ENCODE data around the gene CCDC89.

CCDC89 gene

DNA sequence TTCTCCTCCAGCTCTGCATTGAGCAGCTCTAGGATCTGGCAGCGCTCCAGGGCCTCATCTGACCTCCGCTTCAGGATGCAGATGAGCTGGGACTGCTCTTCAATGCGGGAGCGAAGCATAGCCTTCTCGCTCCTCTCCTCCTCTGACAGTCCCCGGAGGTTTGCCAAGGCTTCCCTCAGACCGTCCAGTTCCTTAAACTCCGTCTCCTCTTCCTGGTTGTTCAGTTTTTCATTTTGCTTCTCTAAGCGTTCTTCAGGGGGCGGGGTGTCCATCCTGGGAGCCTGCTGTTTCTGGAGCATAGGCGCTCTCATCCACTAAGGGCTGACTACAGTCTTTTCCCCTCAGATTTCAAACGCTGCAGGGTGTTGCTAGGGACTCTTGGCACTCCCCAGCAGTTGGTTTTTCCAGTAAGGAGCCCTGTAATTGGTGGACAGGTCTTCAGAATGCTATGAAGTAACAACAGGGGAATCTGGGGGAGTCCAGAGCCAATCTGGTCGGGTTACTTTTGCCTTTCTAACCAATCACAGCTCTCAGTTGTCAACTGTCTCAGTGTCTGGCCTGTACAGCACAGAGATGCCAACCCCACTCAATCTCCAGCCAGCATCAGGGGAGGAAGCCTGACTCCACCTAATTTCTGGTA is at the start of gene CCDC89:
CCDC89 (minus strand) TSS at position 376 of the 640 bp plus-strand sequence; CDS start at position 311, 65 bp downstream.
- no peak for DNase-seq (ENCODE audit: low read depth in 1 of 2, low spot score in 1 of 2)

DNA sequence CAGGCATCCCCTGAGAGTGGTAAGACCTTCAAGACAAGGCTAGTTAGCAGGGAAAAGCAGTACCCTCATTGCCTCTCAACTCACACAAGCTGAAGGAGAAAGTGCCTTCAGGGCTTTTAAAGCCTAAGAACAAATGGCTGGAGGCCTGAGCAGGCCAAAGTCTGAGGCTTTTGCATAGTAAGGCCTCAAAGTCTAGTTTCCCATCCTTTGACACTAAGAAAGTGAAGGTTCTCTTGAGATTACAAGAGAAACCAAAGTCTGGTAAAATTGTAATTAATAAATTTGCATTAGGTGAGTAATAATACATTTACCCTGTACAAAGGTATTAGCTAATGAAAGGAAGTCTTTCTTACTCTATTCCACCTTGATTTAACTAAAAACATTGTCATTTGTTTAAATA is 47.0 kb upstream of the CCDC89 start:
- DNase-seq (ENCODE audit: low read depth in 1 of 2, low spot score in 1 of 2), result no peak

DNA sequence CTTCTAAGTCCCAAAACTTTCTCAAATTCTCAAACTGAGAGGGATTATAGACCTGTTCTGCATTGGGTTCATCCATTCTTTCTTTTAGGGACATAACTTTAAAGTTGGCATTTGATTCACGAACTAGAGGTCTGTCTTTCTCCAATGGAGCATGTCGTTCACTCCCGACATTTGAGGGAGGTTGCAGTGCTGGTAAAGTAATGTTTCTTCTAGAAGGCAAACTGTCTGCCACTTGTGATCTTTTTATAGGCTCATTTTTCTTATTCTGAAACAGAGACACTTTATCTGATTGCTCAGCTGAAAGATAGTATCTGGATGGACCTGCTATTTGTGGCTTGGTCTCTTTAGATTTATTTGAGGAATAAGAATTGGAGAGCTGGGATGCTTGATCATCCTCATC is 40.4 kb upstream of the CCDC89 start:
- DNase-seq (ENCODE audit: low read depth in 1 of 2, low spot score in 1 of 2), result no peak

- no peak for DNase-seq (ENCODE audit: low read depth in 1 of 2, low spot score in 1 of 2)
Observed at GRCh38 chr11:85725510-85726258, 39.7 kb upstream of the CCDC89 start.

DNA sequence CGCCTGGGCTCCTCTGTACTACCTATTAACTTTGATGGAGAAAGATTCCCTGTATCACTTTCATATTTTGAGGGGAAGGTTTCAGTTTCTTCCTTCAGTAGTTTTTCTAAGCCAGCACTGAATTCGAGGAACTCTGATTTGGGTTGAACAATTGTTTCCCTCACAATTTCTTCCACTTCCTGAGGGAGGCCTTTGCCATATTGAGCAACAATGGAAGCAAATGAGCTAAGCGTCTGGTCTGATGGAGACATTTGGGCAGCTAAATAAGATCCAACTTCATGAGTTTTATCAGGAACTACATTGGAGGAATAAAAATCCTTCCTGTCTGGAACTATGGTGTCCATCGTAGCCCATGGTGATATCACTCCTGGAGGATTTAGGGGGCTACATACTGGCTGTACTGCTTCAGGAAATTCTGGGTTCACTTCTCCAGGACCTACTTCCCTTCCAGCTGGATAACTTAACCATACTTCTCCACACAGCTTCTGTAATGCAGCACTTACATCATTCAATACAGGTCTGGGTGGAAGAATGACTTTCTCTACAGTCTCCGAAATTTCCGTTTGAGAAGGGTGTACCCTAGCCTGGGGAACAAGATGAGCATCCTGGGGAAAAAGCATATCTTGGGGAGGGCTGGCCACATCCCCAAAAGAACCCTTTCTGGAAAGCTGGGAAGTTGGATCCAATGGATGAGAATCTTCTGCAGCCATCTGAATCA is 38.9 kb upstream of the CCDC89 start:
- DNase-seq (ENCODE audit: low read depth in 1 of 2, low spot score in 1 of 2), result no peak

DNA sequence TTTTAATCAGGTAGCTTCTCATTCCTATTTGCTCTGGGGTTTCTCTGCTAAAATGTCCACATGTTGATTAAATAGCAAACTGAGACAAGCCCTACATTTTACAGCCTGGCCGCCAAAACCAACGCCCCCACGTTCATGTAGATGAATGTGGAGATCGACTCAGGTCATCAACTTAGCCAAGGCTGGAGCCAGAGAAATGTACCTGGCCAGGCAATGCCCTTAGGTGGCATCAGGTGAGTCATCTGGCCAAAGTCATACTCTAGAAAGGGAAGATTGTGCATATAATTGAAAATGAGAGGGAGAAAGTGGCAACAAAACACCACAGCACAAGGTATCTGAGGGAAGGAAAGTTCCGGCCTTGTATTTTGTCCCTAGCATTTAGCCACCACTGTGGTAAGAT is 37.1 kb upstream of the CCDC89 start:
- DNase-seq (ENCODE audit: low read depth in 1 of 2, low spot score in 1 of 2), result no peak

- no peak for DNase-seq (ENCODE audit: low read depth in 1 of 2, low spot score in 1 of 2)
Observed at GRCh38 chr11:85721191-85721590, 35.2 kb upstream of the CCDC89 start.

DNA sequence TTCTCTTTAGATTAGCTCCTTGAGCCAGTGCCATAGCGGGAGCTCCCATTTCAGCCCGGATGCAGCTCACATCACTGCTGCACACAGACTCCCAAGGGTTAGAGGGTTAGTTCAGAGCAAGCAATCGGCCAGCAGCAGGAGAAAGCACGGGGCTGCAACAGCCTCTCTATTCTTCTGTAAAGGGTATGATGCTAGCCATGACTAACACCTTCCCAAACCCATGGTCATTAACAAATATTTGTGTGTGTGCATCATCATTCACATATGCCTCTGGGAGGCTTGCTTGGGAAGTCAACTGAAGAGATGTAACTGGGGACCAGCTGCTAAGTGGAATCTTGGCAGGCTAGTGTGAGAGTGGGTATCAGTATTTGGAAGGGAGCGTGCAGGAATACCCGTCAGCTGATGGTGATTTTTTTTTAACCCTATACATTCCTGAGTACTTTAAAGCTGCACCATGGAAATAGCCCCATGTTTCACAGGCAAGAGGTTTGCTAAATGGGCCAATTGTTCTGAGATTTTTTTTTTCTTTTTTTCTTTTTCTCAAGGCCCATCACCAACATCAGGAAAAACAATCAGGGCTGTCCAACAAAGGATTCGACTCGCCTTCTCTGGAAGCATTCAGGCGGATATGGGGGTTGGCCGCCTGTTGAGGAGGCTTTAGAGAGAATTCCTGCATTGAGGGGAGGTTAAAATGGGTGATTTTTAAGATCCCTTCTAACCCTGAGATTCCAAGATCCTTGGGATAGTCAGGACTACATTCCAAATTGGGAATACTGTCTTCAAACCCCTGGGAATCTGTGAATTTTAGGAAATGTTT is 33.2 kb upstream of the CCDC89 start:
- DNase-seq (ENCODE audit: low read depth in 1 of 2, low spot score in 1 of 2), result no peak

DNA sequence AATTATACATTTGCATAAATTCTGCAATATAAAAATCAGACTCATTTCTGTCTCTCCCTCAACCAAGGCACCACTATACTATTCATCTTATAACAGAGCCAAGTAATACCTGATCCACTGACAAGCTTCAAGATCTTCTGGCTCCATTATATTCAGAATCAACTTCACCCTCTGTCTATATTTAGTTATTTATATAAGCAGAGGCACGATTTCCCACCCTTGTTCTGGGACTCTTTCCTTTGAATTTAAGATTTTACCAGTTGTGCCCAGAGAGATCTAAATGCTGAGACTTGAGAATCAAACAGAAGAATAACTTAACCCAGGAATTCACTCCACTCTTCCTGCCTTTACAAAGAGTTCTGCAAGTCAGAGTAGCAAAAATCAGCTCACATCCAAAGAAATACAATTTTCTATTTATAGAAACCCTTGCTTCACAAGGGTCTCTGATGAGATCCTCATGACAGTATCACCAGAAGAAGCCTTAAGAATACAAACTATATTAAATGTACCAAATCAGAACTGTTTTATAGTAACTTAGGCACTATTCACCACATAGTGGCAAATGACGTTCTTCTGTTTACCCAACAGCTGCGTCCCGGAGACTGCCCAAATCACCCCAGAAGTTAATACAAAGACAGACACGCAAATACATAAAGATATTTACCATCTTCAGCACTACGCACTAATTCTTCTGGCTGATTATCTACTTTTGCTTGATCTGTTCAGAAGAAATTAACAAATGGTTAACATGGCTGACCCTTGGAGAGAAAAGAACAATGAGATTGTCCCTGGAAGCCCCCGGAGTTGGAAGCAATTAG is 32.3 kb upstream of the CCDC89 start:
- DNase-seq (ENCODE audit: low read depth in 1 of 2, low spot score in 1 of 2), result no peak

GRCh38 chr11:85717429-85717828 is 31.4 kb upstream of the CCDC89 start:
- no peak for DNase-seq (ENCODE audit: low read depth in 1 of 2, low spot score in 1 of 2)

GRCh38 chr11:85712953-85713352 is 27.0 kb upstream of the CCDC89 start:
- no peak for DNase-seq (ENCODE audit: low read depth in 1 of 2, low spot score in 1 of 2)

- no peak for DNase-seq (ENCODE audit: low read depth in 1 of 2, low spot score in 1 of 2)
Observed at GRCh38 chr11:85710917-85711316, 24.9 kb upstream of the CCDC89 start.

- no peak for DNase-seq (ENCODE audit: low read depth in 1 of 2, low spot score in 1 of 2)
Observed at GRCh38 chr11:85709941-85710702, 24.1 kb upstream of the CCDC89 start.

DNA sequence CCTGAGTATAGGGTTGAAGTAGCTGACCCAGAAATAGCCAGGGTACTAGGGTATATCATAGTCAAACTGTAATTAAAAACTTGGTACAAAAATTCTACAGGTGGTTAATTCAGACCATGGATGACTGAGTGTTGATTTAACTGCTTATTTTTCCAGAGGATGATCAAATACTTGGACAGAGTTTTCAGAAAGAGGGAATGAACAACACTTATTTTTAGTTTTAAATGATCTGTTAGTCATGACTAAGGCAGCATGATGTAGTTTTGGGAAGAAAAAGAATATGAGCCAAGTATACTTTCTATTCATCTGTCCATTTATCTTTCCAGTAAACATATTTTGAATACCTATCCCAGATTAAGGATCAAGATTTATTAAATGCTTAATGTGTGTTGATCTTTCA is 19.8 kb upstream of the CCDC89 start:
- DNase-seq (ENCODE audit: low read depth in 1 of 2, low spot score in 1 of 2), result no peak

DNA sequence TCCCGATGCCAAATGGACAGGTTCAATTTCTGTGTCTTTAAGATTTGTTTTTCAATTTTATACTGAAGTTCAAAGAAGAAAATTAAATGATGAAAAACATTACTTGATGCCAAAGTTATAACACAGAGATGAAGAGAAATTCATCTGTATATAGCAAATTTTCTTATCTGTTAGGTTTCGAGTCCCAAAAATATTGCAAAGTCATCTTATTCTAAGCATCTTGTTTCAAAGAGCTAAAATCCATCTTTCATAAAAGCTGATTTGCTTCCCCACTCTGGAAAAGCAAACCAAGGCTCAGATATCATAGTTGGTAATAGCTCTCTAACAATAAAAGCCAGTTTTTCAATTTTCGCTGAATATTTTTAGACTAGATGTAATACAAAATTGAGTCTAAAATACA is 19.0 kb upstream of the CCDC89 start:
- no peak for DNase-seq (ENCODE audit: low read depth in 1 of 2, low spot score in 1 of 2)

DNA sequence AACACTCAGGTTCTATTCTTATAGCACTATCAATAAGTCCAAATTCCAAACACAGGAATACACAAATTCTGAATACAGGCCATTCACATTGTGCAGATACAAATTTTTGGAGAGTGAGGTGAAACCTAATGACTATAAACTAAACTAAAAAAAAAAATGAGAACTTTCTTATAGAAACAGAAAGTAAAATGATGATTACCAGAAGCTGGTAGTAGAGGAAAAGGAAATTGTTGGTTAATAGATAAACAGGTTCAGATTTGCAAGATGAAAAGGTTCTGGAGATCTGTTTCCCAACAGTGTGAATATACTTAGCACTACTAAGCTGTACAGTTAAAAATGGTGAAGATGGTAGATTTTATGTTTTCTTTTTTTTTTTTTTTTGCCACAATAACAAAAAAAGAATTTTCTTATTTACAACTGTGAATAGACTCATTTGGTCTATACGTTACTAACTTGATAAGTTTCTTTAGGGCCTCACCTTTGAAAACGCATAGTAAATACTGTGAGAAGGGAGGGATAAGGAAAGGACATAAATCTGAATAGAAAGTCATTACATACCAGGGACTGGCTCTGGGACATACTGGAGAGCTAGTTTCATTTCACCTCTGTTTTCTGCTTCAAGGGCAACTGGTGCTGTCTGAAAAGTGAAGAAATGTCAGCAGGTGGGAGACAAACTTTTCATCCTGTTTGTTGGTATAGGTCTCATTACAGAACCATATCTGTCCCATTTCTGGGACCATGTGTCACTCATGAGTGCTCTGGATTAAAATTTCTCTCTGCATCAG is 14.2 kb upstream of the CCDC89 start:
- DNase-seq (ENCODE audit: low read depth in 1 of 2, low spot score in 1 of 2), result no peak

DNA sequence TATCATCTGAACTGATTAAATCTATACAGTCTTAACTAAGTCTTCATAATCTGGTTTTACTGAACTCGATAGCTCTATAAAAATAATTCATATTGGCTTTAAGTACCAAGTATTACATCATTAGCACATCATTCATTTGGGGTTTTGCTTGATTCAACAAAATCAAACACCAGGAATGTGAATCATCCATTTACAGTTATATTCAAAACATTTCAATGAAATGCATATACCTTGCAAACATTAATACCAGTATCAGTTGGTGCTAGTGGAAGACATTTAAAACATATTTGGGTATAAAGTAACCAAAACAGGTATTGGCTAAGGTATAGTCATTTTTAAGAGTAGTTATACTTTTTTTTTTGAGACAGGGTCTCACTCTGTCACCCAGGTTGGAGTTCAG is 12.2 kb upstream of the CCDC89 start:
- no peak for DNase-seq (ENCODE audit: low read depth in 1 of 2, low spot score in 1 of 2)

DNA sequence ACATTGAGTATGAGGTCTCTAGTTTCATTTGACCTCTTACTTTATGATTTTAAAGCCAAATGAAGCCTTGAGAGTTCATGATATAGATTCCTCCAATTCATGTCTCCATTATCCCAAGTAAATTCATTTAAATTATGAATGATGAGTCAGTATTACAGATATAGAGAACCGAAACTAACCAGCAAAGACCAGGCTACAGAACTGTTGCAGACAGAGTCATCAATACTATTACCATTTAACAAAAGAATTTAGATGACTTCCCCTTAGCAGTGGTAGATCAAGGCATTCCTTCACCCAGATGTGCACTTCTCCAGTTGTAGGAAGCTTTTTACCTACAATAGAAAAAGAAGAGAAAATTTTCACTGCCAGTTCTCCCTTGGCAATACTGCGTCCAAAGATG is 11.8 kb upstream of the CCDC89 start:
- no peak for DNase-seq (ENCODE audit: low read depth in 1 of 2, low spot score in 1 of 2)

DNA sequence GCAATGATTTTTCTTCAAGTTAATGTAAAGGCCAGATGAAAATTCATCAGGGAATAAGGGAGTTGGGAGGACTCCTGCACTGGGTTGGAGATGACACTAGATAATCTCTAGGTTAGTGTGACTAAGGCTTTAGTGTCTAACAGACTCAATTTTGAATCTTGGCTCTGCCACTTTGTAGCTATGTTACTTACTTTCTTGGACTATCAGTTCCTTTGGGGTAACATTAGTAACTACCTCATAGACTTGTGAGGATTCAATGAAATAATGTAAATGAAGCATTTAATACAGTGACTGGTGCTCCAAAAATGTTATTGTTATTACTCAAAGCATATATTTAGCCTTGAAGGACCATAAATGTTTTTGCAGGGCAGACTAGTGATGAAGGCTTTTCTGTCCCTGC is 9.6 kb upstream of the CCDC89 start:
- no peak for DNase-seq (ENCODE audit: low read depth in 1 of 2, low spot score in 1 of 2)
